ENCODE measurements around the gene DUOXA1. TPM values are rescaled to one million over a fixed set of nuclear protein-coding genes. Genes with fewer than 3 reads are reported as not detected.

Gene DUOXA1, protein sequence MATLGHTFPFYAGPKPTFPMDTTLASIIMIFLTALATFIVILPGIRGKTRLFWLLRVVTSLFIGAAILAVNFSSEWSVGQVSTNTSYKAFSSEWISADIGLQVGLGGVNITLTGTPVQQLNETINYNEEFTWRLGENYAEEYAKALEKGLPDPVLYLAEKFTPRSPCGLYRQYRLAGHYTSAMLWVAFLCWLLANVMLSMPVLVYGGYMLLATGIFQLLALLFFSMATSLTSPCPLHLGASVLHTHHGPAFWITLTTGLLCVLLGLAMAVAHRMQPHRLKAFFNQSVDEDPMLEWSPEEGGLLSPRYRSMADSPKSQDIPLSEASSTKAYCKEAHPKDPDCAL
- 2.0 TPM for total RNA-seq

DNA sequence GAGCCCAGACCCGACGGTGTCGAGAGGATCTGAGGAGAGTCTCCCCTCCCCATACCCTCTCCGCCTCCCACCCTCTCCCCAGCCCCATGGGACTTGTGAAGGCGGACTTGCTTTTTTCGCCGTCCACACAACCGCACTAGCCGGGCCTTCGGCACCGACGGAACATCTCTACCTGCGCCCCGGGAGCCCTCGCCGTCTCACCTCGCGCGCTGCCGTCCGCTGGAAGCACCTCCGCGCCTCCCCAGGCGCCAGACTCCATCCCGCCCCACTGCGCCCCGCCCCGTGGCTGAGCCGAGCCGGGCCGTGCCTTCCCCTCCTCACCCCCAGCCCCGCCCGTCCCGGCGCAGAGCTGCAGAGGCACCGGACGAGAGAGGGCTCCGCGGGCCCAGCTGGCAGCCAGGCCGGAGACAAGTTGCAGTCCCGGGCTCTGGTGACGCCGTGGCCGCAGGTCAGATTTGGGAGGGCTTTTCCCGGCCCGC, at the start of gene DUOXA1, which contains the start of gene DUOX1:
DUOXA1 (minus strand) TSS at position 229 of the 479 bp plus-strand sequence. CDS start 6,865 bp downstream, outside the sequence.
DUOX1 (plus strand) TSS at position 344 of the 479 bp plus-strand sequence. CDS start 1,973 bp downstream, outside the sequence.

DNA sequence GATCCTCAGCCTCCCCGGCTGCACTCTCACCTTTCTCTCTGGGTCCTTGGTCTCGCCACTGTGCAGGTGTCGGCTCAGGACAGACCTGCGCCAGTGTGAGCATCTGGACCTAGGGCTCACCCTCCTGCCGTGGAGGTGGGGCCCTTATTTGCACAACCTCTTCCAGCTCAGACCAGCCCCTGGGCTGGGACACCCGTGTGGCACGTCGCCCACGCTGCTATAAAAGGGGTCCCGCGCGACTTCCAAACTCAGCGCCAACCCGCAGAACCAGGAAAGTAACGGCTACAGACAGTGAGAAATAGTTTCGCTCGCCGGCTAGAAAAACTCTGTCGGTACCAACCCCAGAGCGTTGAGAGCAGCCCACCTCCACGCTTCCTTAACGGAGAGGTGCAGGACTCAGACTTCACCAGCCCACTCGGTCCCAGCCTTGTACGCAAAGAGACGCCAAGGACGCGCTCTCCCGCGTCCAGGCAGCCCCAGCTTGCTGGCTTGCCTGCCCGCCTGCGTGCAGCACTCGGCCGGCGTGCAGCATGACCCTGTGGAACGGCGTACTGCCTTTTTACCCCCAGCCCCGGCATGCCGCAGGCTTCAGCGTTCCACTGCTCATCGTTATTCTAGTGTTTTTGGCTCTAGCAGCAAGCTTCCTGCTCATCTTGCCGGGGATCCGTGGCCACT, 15.5 kb downstream of the DUOXA1 start, which contains the start of the genes DUOX2 and DUOXA2:
DUOX2 (minus strand) TSS at position 97 of the 675 bp plus-strand sequence. CDS start 761 bp downstream, outside the sequence.
DUOXA2 (plus strand) TSS at position 251 of the 675 bp plus-strand sequence; CDS start at position 531, 280 bp downstream.

Other genes with a start within 250 kb of the DUOXA1 start
- not detected for gene TERB2, start 173.2 kb downstream of the DUOXA1 start, total RNA-seq
- gene SORD, start 106.7 kb downstream of the DUOXA1 start, total RNA-seq, result 25.8 TPM
- gene DUOX2, start 15.7 kb downstream of the DUOXA1 start, total RNA-seq, result 0.11 TPM
- not detected for gene DUOXA2, start 15.6 kb downstream of the DUOXA1 start, total RNA-seq
- gene DUOX1, start 115 bp upstream of the DUOXA1 start, total RNA-seq, result 2.0 TPM
- gene SHF, start 58.1 kb upstream of the DUOXA1 start, total RNA-seq, result 40.8 TPM
- gene SLC28A2, start 122.4 kb upstream of the DUOXA1 start, total RNA-seq, result not detected
- gene GATM, start 248.7 kb upstream of the DUOXA1 start, total RNA-seq, result 49.4 TPM

Data from camera-type eye (tissue), 1 donor.